Measurements from ENCODE around the gene TRA2A.
A peak's percentile ranks its signal among the peaks of the same experiment; 100 is the strongest.
"Not testable (repeated sequence)": the region's sequence is repeated elsewhere in the genome, so short reads cannot be mapped to it uniquely, and the experiment has no call there.

Gene TRA2A

DNA sequence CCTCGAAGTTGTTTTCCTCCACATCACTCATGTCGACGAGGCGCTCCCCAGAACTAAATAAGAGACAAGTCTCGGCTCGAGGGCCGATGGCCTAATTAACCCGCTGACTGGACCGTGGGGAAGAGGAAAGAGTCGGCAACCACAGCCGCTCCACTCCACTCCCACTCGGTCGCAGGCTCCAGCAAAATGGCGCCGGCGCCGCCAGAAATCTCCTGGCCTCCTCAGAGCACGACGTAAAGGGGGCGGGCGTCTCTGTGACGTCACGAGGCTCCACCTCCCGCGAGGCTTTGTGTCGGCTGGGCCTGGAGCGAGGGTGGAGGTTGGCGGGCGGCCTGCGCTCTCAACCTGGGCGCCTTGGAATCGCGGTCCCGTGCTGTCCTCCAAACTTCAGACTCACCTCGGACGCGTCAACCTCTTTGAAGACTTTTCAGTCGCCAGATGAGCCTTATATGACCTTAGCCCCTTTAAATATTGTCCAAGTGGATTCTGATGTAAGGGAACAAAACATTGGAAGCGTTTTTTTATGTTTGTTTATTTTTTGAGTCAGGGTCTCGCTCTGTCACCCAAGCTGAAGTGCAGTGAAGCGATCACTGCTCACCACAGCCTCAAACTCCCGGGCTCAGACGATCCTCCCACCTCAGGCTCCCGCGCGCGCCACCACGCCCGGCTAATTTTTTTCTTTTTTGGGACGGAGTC is at the start of gene TRA2A:
Gene TRA2A, minus strand, starts transcription at position 188 of the 696 bp plus-strand sequence. Its CDS starts 157 bp downstream, at position 31.
- DNase-seq (ENCODE audit: low read depth in 2 of 3, low spot score in 2 of 3) = peak; percentile 88 to 94 (median 90)

- DNase-seq (ENCODE audit: low read depth in 2 of 3, low spot score in 2 of 3) = peak; percentile 22 to 41 (median 33)
Measured at GRCh38 chr7:23570592-23571200, 38.9 kb upstream of the TRA2A start.

DNA sequence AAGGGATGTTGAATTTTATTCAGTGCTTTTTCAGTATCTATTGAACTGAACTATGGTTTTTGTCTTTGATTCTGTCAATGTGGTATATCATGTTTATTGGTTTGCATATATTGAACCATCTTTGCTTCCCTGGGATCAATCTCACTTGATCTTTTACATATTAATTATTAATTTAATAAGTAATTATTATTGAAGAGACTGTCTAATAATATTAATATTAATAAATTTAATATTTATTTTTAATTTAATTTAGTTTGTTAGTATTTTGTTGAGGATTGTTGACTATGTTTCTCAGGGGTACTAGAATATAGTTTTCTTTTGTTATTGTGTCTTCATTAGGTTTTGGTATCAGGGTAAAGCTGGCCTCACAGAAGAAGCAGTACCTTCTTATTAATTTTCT is 26.5 kb upstream of the TRA2A start:
- no peak for DNase-seq (ENCODE audit: low read depth in 2 of 3, low spot score in 2 of 3)

DNA sequence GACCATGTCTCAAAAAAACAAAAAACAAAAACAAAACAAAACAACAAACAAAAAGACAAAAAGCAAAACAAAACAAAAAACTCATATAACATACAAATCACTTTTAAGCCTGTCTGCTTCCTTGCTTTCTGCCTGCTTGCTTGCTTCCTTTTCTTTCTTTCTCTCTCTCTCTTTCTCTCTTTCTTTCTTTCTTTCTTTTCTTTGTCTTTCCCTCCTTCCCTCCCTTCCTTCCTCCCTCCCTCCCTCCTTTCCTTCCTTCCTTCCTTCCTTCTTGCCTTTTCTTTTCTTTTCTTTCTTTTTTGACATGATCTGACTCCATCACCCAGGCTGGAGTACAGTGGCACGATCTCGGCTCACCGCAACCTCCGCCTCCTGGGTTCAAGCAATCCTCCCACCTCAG is 15.9 kb upstream of the TRA2A start:
- no peak for DNase-seq (ENCODE audit: low read depth in 2 of 3, low spot score in 2 of 3)

GRCh38 chr7:23546897-23547572 is 15.3 kb upstream of the TRA2A start:
- peak in 2 of 3 experiments; percentile 46 to 52 for DNase-seq (ENCODE audit: low read depth in 2 of 3, low spot score in 2 of 3)

- DNase-seq (ENCODE audit: low read depth in 2 of 3, low spot score in 2 of 3) = no peak
Measured at GRCh38 chr7:23545493-23545892, 13.7 kb upstream of the TRA2A start.

- DNase-seq (ENCODE audit: low read depth in 2 of 3, low spot score in 2 of 3) = no peak
Measured at GRCh38 chr7:23544913-23545354, 13.2 kb upstream of the TRA2A start.

DNA sequence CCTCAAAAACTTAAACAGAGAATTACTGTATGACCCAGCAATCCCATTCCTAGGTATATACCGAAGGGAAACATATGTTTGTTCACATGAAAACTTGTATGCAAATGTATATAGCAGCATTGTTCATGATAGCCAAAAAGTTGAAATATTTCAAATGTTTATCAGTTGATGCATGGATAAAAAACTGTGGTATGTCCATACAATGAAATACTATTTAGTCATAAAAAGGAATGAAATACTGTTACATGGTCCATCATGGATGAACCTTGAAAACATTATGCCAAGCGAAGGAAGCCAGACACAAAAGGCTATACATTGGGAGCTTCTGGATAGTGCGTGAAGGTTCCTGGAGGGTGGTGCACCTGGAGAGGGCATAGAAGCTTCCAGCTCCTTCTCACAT is 11.0 kb upstream of the TRA2A start:
- DNase-seq (ENCODE audit: low read depth in 2 of 3, low spot score in 2 of 3) = no peak

DNA sequence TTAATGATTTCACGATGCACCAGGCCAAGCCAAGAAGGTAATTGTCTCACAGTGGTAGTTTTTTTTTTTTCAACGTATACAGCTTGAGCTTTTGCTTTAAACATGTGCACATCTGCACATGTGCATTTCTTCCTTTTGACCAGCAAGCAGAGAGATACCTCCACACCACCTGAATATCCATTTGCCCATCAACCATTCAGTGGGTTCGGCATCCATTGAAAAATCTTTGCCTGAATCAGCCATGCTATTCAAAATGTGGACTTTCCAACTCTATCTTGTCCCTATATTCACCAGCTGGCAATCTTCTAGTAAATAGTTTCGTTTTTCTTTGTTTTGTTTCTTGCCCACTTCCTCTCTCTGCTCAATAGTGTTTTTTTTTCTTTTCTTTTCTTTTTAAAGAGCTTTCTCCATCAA is 7.7 kb upstream of the TRA2A start:
- no peak for DNase-seq (ENCODE audit: low read depth in 2 of 3, low spot score in 2 of 3)

- no peak for DNase-seq (ENCODE audit: low read depth in 2 of 3, low spot score in 2 of 3)
Measured at GRCh38 chr7:23538301-23538700, 6.5 kb upstream of the TRA2A start.

GRCh38 chr7:23533238-23533604 is 1.4 kb upstream of the TRA2A start:
- DNase-seq (ENCODE audit: low read depth in 2 of 3, low spot score in 2 of 3) = no peak

DNA sequence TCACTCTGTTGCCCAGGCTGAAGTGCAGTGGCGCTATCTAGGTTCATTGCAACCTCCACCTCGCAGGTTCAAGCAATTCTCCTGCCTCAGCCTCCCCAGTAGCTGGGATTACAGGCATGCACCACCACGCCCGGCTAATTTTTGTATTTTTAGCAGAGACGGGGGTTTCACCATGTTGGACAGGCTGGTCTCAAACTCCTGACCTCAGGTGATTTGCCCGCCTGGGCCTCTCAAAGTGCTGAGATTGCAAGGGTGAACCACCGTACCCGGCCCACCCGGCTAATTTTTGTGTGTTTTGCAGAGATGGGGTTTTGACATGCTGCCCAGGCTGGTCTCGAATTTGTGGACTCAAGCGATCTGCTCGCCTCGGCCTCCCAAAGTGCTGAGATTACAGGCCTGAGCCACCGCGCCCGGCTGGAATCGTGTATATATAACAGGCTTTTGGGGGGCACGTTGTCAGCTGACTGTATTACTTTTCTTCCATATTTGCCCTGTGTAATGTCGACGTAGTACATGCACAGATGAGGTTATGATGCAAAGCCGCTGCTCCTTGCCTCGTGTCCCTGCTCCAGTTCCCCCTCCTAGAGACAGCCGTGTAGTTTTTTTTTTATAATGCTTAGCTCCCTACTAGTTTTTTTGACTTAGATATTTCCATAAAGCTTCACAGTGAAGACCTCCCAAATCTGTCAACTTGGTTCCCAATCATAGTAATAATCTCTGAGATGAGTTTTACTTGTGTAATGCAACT is 883 bp upstream of the TRA2A start:
- no peak for DNase-seq (ENCODE audit: low read depth in 2 of 3, low spot score in 2 of 3)

DNA sequence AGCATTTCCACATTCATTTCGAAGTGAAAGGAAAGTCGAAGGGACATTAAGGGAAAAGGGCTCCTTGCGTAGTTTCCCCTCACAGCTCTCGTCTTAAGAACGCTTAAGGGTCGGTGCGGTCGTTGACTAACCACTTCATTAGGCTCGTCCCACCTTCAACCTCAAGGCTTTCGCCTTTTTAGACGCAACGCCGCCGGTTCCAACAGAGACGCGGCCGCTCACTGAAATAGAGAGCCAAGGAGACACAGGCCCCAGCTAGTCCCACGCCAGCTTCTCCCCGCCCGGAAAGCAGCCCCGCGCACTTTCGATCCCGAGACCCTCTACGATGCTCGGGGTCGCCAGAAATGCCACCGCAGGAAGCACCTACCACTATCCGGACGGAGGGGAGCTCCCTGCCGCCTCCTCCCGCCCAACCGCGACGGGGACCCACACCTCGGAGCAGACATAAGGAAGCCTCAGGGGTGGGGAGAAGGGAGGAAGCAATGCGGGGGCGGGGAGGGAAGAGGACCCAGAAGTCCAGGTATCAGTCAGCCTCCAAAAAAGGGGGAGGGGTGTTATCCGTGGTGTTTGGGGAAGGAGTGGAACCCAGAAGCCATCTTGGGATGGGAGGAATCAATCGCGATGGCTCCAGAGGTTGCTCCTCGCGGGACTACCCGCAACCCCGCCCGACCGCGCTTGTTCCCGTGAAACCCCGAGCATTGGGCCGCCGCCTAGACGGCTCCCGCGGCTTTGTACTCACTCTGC is 559 bp downstream of the TRA2A start:
- peak; percentile 37 to 44 (median 37) for DNase-seq (ENCODE audit: low read depth in 2 of 3, low spot score in 2 of 3)

- no peak for DNase-seq (ENCODE audit: low read depth in 2 of 3, low spot score in 2 of 3)
Measured at GRCh38 chr7:23530405-23530804, 1.4 kb downstream of the TRA2A start.

- DNase-seq (ENCODE audit: low read depth in 2 of 3, low spot score in 2 of 3) = no peak
Measured at GRCh38 chr7:23529262-23529859, 2.4 kb downstream of the TRA2A start.

DNA sequence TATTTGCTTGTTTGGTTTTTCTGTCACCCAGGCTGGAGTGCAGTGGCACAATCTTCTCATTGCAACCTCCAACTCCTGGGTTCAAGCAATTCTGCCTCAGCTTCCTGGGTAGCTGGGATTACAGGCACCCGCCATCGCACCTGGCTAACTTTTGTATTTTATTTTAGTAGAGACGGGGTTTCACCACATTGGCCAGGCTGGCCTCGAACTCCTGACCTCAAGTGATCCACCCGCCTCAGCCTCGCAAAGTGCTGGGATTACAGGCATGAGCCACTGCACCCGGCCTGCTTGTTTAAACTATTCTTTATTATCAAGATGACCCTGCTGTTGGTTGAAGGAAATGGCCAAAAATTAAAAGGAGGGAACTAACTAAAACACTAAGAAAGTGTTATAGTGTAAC is 6.2 kb downstream of the TRA2A start:
- not testable (repeated sequence) for DNase-seq (ENCODE audit: low read depth in 2 of 3, low spot score in 2 of 3)

- no peak for DNase-seq (ENCODE audit: low read depth in 2 of 3, low spot score in 2 of 3)
Measured at GRCh38 chr7:23524473-23524872, 7.3 kb downstream of the TRA2A start.

DNA sequence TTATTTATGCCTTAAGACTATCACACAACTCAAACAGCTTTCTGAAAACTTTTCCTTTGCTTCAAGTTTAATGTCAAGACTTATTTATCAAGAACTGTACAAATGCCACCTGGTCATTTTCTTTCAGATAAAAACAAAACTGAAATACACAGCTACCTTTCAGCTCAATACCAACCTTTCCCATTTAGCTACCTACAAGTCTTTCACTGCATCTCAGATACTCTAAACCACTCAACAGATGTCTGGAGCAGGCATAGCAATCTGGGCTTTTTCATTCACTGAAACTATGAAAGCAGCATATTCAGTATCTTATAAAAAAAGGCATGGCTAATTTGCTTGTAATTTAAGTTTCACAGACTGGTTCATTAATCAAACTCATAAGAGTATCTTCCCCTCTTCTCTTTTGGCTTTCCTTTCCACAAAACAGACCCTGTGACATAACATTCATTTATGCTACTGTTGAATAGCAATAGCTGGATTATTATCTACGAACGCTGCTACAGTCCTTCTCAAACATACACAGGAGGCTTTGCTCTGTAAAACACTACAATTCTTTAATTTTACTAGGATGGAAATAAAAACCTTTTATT is 8.2 kb downstream of the TRA2A start:
- DNase-seq (ENCODE audit: low read depth in 2 of 3, low spot score in 2 of 3) = no peak

DNA sequence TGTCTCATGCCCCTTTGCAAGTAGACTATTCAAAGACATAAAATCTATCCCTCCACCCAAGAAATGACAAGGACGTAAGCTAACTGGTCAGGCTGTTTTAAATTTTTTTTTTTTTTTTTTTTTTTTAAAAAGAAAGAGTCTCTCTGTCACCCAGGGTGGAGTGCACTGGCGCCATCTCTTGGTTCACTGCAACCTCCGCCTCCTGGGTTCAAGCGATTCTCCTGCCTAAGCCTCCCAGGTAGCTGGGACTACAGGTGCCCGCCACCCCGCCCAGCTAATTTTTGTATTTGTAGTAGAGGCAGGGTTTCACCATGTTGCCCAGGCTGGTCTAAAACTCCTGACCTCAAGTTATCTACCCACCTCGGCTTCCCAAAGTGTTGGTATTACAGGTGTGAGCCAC is 11.2 kb downstream of the TRA2A start:
- no peak for DNase-seq (ENCODE audit: low read depth in 2 of 3, low spot score in 2 of 3)

DNA sequence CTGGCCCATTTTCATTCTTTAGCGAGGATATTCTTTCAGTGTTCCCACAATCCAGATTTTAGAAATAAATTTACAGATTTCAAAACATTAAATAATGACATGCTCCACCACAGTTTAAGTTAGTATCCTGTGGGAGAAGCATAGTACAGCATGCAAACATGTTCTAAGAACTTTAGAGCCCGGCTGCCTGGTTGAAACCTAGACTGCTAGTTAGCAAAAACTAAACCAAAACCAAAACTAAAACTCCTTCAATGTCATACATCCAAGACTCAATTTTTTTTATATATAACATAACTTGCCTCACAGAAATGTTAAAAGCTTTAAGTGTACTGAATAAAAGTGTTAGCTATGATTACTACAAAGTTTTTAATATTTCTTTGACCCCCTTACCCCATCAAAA is 17.0 kb downstream of the TRA2A start:
- DNase-seq (ENCODE audit: low read depth in 2 of 3, low spot score in 2 of 3) = no peak

All from activated CD8-positive, alpha-beta memory T cell treated with anti-CD3 and anti-CD28 coated beads for 48 hours (primary cell).